Endothelial cell (in vitro differentiated cells): Measurements from ENCODE around the gene XRCC4. TPM values are rescaled to one million over a fixed set of nuclear protein-coding genes. Genes with fewer than 3 reads are reported as not detected.
A peak's percentile ranks its signal among the peaks of the same experiment; 100 is the strongest.

ENCODE experiments used
- DNase-seq: peaks from one replicate; pipeline ENCODE4 v3.0.0; 2021; ENCODE audit warnings: low spot score
- H3K27ac Mint-ChIP-seq: one replicate; pipeline ENCODE4 v1.8.0; 2021; ENCODE audit warnings: mixed read lengths, inconsistent platforms; ENCODE audit not compliant: unreplicated experiment
- H3K27me3 Mint-ChIP-seq: one replicate; pipeline ENCODE4 v1.8.0; 2021; ENCODE audit warnings: mild to moderate bottlenecking, moderate library complexity, mixed read lengths, inconsistent platforms; ENCODE audit not compliant: unreplicated experiment
- H3K36me3 Mint-ChIP-seq: one replicate; pipeline ENCODE4 v1.8.0; 2021; ENCODE audit warnings: mild to moderate bottlenecking, low read depth, mixed read lengths, inconsistent platforms; ENCODE audit not compliant: unreplicated experiment
- H3K4me1 Mint-ChIP-seq: one replicate; pipeline ENCODE4 v1.8.0; 2021; ENCODE audit warnings: mild to moderate bottlenecking, mixed read lengths, inconsistent platforms; ENCODE audit not compliant: unreplicated experiment
- H3K4me3 Mint-ChIP-seq: one replicate; pipeline ENCODE4 v1.8.0; 2021; ENCODE audit warnings: mild to moderate bottlenecking, mixed read lengths, inconsistent platforms; ENCODE audit not compliant: unreplicated experiment
- H3K9me3 Mint-ChIP-seq: one replicate; pipeline ENCODE4 v1.8.0; 2021; ENCODE audit warnings: mixed read lengths, inconsistent platforms; ENCODE audit not compliant: unreplicated experiment
- CTCF ChIP-seq: fragments of 200-600 bp; sonication (generic); IDR thresholded peaks from one replicate; pipeline ENCODE4 v1.5.0; 2021; ENCODE audit warnings: antibody characterized with exemption; ENCODE audit not compliant: unreplicated experiment
- total RNA-seq: library from RNA; stranded (reverse); fragmentation: NEBNext Ultra II Directional; extraction: Animal tissue kit (Norgen Biotek cat#: 25700); gene quantifications from one replicate; pipeline ENCODE4 v1.2.1, GENCODE V29; 2021; ENCODE audit not compliant: unreplicated experiment

XRCC4 gene
- total RNA-seq, 1 donor from 2014 or later, result 6.8 TPM

- Mint-ChIP-seq H3K27ac (no peak overlapping the region), H3K9me3 (no peaks in the 10 kb centered on the region), H3K4me1 (peaks cover 5% of the 10 kb centered on the region), H3K4me3 (no peak overlapping the region), H3K36me3 (no peaks in the 10 kb centered on the region), H3K27me3 (peaks cover 1% of the 10 kb centered on the region)
- TF ChIP-seq CTCF, result no peak
- DNase-seq, result no peak
Measured at GRCh38 chr5:83385812-83386211, 308.5 kb downstream of the XRCC4 start.

- DNase-seq, result no peak
- H3K36me3 Mint-ChIP-seq, result no peaks in the 10 kb centered on the region
- no peak overlapping the region for H3K4me3 Mint-ChIP-seq
- H3K9me3 Mint-ChIP-seq, result no peaks in the 10 kb centered on the region
- no peak for TF ChIP-seq CTCF
- H3K27me3 Mint-ChIP-seq, result peaks cover 1% of the 10 kb centered on the region
- peaks cover 5% of the 10 kb centered on the region for H3K4me1 Mint-ChIP-seq
- no peak overlapping the region for H3K27ac Mint-ChIP-seq
Measured at GRCh38 chr5:83387041-83387440, 309.7 kb downstream of the XRCC4 start.

GRCh38 chr5:83388608-83389007 lies 311.3 kb downstream of the XRCC4 start:
- H3K36me3 Mint-ChIP-seq, result no peaks in the 10 kb centered on the region
- no peak for TF ChIP-seq CTCF
- H3K27ac Mint-ChIP-seq, result peak overlapping the region; percentile 16
- H3K4me1 Mint-ChIP-seq, result peaks cover 5% of the 10 kb centered on the region
- H3K9me3 Mint-ChIP-seq, result no peaks in the 10 kb centered on the region
- no peak overlapping the region for H3K4me3 Mint-ChIP-seq
- no peak for DNase-seq
- no peaks in the 10 kb centered on the region for H3K27me3 Mint-ChIP-seq

- Mint-ChIP-seq H3K36me3 (no peaks in the 10 kb centered on the region), H3K27ac (no peak overlapping the region), H3K4me3 (no peak overlapping the region), H3K9me3 (no peaks in the 10 kb centered on the region), H3K4me1 (peaks cover 3% of the 10 kb centered on the region), H3K27me3 (no peaks in the 10 kb centered on the region)
- no peak for DNase-seq
- TF ChIP-seq CTCF, result no peak
Measured at GRCh38 chr5:83392766-83393503, 315.6 kb downstream of the XRCC4 start.

GRCh38 chr5:83393504-83393866 lies 316.1 kb downstream of the XRCC4 start:
- H3K9me3 Mint-ChIP-seq, result no peaks in the 10 kb centered on the region
- TF ChIP-seq CTCF, result no peak
- peaks cover 3% of the 10 kb centered on the region for H3K4me1 Mint-ChIP-seq
- no peak overlapping the region for H3K27ac Mint-ChIP-seq
- no peaks in the 10 kb centered on the region for H3K27me3 Mint-ChIP-seq
- DNase-seq, result no peak
- H3K4me3 Mint-ChIP-seq, result no peak overlapping the region
- H3K36me3 Mint-ChIP-seq, result no peaks in the 10 kb centered on the region
